HEK293T (cell line): Measurements from ENCODE around the gene EIF4EBP2.

Experiments used
- FOXM1 ChIP-seq: fragments of 450-650 bp; IDR thresholded peaks from 2 replicates; pipeline ENCODE4 v1.6.1; 2017; ENCODE audit warnings: mild to moderate bottlenecking, borderline replicate concordance
- L3MBTL2 ChIP-seq: fragments of 450-650 bp; conservative IDR thresholded peaks from 2 replicates; pipeline ENCODE4 v1.6.1; 2016; ENCODE audit warnings: mild to moderate bottlenecking
- LEF1 ChIP-seq: fragments of 450-650 bp; IDR thresholded peaks from 2 replicates; pipeline ENCODE4 v1.6.1; 2017; ENCODE audit warnings: mild to moderate bottlenecking, borderline replicate concordance
- SUZ12 ChIP-seq: fragments of 450-650 bp; IDR thresholded peaks from 2 replicates; pipeline ENCODE4 v1.6.1; 2016; ENCODE audit warnings: mild to moderate bottlenecking

GRCh38 chr10:70399177-70399576 is 4.8 kb upstream of the EIF4EBP2 start:
- TF ChIP-seq SUZ12 (no peak), LEF1 (no peak), FOXM1 (no peak), L3MBTL2 (no peak)
